Erythroblast (primary cell): ENCODE data around the gene CRTAC1.

Source experiments
- GATA1 ChIP-seq: IDR thresholded peaks from 2 replicates; pipeline ENCODE4 v1.6.1; 2011; ENCODE audit warnings: low read depth, mild to moderate bottlenecking, control low read depth, low read length, moderate library complexity
- POLR2A ChIP-seq: IDR thresholded peaks from 2 replicates; pipeline ENCODE4 v1.6.1; 2011; ENCODE audit warnings: mild to moderate bottlenecking, low read length

DNA sequence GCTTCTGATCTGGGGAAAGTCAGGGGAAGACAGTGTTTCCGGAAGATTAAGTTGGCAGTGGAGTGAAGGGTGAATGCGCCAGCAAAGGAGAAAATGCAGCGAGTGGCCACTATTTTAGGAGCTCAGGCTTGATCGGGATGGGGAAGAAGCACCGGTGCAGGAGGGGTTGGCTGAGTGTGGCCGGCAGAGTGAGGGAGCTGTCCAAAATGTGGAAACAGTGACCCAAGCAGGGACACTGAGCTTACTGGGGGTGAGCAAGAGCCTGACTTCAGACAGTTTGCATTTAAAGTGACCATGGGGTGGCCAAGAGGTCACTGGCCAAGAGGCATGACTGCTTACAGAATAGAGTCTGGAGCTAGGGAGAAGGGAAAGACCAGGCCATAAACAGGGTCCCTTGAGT is 101.5 kb downstream of the CRTAC1 start:
- TF ChIP-seq POLR2A: no peak
- TF ChIP-seq GATA1: no peak
